ENCODE measurements around the gene MAST4.
A peak's percentile ranks its signal among the peaks of the same experiment; 100 is the strongest.

MAST4 gene

GRCh38 chr5:67199859-67200258 lies 603.7 kb downstream of the MAST4 start:
- no peak for DNase-seq

GRCh38 chr5:67200809-67201562 lies 604.8 kb downstream of the MAST4 start:
- DNase-seq = no peak

DNA sequence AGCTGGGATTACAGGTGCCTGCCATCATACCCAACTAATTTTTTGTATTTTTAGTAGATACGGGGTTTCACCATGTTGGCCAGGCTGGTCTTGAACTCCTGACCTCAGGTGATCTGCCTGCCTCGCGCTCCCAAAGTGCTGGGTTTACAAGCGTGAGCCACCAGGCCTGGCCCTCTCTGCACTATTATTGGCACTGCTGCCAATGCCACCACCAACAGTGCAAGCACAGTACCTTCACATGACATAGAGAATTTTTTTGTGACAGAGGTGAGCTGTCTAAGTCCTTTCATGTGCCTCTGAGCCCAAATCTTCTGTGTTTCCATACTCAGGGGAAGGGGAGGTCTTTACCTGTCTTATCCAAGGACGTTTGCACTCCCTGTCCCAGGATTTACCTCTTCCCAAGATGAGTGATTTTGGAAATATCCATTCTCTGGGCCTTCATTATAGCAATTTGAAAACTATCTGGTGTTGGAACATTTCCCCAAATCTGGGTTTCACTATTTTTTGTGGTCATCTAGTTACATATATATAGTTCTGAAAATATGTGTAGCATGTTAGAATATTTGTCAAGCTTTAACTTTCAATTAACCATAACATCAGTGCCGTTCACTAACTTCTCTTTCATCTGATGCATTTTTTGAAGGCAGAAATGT lies 605.8 kb downstream of the MAST4 start:
- no peak for DNase-seq

GRCh38 chr5:67202828-67203227 lies 606.6 kb downstream of the MAST4 start:
- no peak for DNase-seq

- no peak for DNase-seq
These were observed 607.5 kb downstream of the MAST4 start for GRCh38 chr5:67203701-67204074.

DNA sequence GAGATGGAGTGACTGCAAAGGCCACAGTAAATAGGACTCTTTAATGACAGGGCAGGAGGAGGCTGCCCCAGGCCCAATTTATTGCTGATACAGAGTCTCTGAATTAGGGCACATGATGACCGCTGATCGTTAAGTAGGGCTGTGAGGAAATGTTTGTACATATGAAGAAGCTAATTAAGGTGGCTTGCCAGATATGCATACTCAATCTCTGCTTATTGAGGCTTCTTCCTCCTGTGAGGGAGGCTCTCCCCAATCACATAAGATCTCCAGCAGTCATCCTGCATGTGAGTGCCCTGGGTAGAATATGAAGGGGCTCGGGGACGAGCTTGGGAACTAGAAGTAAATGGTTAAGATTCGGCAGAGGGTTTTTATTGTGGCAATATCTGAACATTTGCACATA lies 608.6 kb downstream of the MAST4 start:
- no peak for DNase-seq

DNA sequence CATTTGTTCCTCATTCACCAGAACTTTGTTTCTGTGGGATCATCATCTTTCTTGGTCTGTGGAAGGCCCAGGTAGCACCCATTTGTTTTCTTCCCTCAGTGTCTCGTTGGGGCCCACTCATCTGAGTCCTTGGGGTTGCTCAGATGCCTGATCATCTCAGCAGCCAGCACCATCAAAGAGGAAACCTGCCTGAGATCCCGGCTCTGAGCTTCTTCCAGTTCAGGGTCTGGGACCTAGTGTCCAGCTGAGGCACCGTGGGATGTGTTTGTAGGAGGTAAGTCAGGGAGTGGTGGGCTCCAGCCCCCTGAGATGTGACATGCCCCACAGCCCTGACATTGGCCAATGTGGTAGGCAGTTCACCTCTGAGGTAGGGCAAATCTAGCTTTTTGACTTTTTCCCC lies 609.8 kb downstream of the MAST4 start:
- no peak for DNase-seq

GRCh38 chr5:67206461-67206860 lies 610.3 kb downstream of the MAST4 start:
- no peak for DNase-seq

DNA sequence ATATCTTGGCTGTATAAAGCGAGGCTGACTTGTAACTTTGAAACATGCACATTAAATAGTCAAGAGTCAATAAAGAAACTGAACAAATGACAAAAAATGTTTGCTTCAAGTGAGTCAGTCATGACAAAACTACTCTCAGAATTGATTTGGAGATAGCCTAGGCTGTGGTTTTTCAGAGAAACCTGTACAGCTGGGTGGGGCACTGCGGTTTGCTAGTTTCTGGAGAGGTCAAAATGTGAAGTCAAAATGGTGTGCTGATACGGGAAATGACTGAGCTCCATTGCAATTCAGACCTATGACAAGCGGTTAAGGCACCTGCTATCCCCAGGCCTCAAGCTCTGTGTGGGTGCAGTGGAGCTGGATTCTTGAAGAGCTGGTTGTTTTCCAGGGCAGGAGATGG lies 610.7 kb downstream of the MAST4 start:
- peak; percentile 90 to 93 for DNase-seq

- DNase-seq = no peak
These were observed 612.2 kb downstream of the MAST4 start for GRCh38 chr5:67208403-67208802.

- DNase-seq = peak; percentile 73 to 85
These were observed 613.1 kb downstream of the MAST4 start for GRCh38 chr5:67209141-67209771.

DNA sequence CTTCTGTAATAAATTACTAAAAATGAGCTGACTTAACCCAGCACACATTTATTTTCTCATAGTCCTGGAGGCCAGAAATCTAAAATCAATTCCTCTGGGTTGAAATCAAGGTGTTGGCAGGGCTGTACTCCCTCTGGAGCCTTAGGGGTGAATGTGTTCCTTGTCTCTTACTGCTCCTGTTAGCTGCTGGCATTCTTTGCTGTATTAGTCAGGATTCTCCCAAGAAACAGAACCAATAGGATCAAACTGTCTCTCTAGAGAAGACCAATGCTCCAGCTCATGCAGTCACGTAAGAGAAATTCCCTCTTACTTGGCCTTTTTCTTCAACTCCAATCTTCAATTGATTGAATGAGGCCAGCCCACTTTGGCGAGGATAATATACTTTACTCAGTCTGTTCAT lies 615.7 kb downstream of the MAST4 start:
- no peak for DNase-seq

DNA sequence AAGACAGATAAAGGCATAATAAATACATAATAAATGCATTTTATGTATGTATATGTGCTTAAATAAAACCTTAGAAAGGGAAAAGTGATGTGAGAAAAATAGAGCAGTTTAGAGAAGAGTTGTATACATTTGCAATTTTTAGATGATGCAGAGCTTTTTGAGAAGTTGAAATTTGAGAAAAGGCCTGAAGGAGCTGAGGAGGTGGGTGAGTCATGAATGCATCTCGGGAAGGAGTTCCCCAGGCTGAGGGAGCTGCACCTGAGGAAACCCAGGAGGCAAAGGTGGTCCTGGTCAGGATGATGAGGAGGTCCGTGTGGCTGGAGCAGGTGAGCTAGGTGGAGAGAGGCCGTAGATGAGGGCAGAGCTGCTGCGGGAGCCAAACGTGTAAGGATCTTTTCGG lies 617.8 kb downstream of the MAST4 start:
- DNase-seq = no peak

GRCh38 chr5:67214707-67215447 lies 618.7 kb downstream of the MAST4 start:
- no peak for DNase-seq

DNA sequence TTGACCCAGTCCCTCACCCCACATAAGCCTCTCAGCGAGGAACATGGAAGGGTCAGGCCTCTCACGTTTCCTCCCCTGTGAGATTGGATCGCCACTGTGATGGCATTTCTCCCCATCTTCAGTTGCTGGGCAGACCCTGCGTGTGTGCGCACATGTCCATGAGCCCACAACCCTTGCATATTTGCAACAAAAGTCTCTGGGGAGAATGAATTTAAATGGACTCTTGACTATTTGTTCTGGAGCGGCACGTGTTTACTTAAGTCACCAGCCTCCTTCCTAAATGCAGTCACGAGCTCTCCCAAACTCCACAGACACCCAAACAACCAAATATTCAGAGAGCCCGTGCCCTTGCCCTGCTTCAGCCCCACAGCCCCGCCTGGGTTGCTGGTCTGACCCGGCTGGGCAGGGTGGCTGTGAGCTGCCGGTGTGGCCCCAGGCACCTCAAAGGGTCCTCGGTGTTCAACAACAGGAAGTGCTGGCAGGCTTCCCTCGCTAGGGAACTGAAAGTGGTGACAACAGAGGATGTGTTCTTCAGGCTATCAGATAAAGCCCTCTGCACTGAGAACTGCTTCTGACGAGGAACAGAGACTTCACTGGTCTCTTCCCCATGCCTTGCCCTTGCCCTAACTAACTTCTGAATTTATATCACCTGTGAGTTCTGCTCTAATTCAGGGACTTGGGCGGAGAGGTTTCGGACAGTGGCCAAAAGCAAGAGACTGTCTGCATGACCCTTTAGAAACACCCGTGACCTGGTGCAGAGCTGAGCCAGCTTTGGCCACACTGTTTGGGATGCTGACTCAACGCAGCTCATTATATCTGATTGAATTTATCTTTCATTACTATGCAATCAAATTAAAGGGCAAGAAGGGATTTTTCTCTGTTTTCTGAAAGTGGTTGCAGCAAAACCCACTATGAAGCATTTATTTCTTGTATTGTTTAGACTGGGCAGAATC lies 619.6 kb downstream of the MAST4 start:
- DNase-seq = peak; percentile 79 to 87

DNA sequence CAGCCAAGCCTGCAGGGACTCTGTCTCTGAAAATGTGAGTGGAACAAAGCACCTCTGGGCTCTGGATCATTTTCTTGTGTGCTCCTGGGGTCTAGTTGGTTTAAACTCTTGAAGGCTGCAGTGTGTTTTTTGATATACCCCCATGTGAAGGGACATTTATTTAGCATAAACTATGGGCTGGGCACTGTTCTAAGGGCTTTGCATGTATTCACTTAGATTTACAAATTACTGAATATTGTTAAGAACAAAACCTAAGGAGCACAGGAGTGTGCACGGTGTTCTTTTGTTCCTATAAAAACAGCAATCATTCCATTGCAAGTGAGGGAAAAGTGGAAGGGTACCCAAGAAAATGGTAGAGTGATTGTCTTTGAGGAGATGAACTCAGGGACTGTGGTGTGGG lies 620.4 kb downstream of the MAST4 start:
- no peak for DNase-seq

Measured in CD4-positive, alpha-beta T cell treated with Interferon alpha-2 for 1 hour (primary cell).